ENCODE data around the gene CFAP46. TPM values are rescaled to one million over a fixed set of nuclear protein-coding genes. Genes with fewer than 3 reads are reported as not detected.
"Not testable (repeated sequence)": the region's sequence is repeated elsewhere in the genome, so short reads cannot be mapped to it uniquely, and the experiment has no call there.

Gene CFAP46
- total and polyA plus RNA-seq, 2 experiments from 2014 or later, result 2.2 to 2.4 TPM

DNA sequence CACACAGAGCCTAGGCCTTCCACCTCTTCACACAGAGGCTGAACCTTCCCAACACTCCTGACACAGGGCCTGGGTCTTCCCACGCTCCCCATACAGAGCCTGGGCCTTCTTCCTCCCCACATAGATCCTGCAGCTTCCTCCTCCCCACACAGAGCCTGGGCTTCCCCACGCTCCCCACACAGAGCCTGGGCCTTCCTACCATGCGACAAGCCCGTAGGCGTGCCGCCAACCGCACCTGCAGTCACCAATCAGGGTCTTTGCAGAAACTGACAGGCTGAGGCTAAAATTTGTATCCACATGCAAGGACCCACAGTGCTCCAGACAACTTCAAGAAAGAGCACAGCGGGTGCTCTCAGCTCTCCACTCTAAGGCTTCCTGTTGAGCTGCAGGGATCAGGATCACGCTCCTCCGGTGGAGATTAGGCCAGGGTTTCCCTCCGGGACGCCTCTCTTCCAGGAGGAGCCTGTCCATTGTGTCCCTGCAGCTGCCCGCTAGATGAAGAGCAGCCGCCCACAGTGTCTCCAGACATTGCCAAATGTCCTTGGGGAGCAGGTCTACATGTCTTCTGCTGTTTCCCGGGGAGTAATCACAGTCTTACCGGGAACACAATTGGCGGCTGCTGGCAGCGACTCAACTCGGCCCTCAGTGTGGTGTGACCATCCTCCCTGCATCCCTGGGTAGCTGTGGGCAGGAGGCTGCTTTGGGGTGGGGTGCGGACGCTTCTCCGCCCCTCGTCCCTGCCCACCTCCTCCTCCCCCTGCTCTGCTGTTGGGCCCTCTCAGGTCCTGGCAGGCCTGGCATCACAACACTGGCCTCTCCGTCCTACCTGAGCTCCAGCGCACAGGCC is 9.7 kb downstream of the CFAP46 start:
- Histone ChIP-seq H3K4me1 (ENCODE audit: insufficient read depth) (no peaks in the 10 kb centered on the region), H3K27me3 (no peaks in the 10 kb centered on the region), H3K4me3 (no peak overlapping the region), H3K79me2 (no peaks in the 10 kb centered on the region), H4K20me1 (ENCODE audit: insufficient read depth, poor library complexity, severe bottlenecking) (no peaks in the 10 kb centered on the region), H3K4me2 (no peak overlapping the region), H3K36me3 (replicated peaks; ENCODE audit: insufficient read depth, low read depth) (no peaks in the 10 kb centered on the region), H3K27ac (no peak overlapping the region), H3K9me3 (ENCODE audit: low read depth) (no peaks in the 10 kb centered on the region), H2AFZ (no peak overlapping the region), H3K9me2 (replicated peaks; ENCODE audit: insufficient read depth) (no peaks in the 10 kb centered on the region)
- DNase-seq (ENCODE audit: low spot score), result no peak
- TF ChIP-seq EZH2 (IDR thresholded peaks at IDR 0.05; ENCODE audit: borderline replicate concordance) (no peak), CTCF (IDR thresholded peaks at IDR 0.05; ENCODE audit: poor library complexity) (no peak), EZH2phosphoT487 (IDR thresholded peaks at IDR 0.05; ENCODE audit: low read depth, severe bottlenecking, unreplicated experiment) (no peak)
- WGBS (ENCODE audit: low lambda C conversion rate, missing lambda C conversion rate), result 93% methylated on average over 25 of the region's 25 CpGs

- H3K9me3 ChIP-seq (ENCODE audit: low read depth); H3K4me1 ChIP-seq (ENCODE audit: insufficient read depth); H3K4me2 ChIP-seq; H2AFZ ChIP-seq; H3K36me3 ChIP-seq (replicated peaks; ENCODE audit: insufficient read depth, low read depth); DNase-seq (ENCODE audit: low spot score); H3K27ac ChIP-seq; H3K4me3 ChIP-seq; H3K79me2 ChIP-seq; H3K9me2 ChIP-seq (replicated peaks; ENCODE audit: insufficient read depth); H3K27me3 ChIP-seq; H4K20me1 ChIP-seq (ENCODE audit: insufficient read depth, poor library complexity, severe bottlenecking): not testable (repeated sequence)
- 95% methylated on average over 3 of the region's 6 CpGs for WGBS (ENCODE audit: low lambda C conversion rate, missing lambda C conversion rate)
Observed at GRCh38 chr10:132931258-132932250, 10.8 kb downstream of the CFAP46 start.

DNA sequence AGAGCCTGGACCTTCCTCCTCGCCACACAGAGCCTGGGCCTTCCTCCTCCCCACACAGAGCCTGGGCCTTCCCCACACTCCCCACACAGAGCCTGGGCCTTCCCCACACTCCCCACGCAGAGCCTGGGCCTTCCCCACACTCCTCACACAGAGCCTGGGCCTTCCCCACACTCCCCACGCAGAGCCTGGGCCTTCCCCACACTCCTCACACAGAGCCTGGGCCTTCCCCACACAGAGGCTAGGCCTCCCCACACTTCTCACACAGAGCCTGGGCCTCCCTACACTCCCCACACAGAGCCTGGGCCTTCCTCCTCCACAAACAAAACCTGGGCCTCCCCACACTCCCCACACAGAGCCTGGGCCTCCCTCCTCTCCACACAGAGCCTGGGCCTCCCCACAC is 11.7 kb downstream of the CFAP46 start:
- H3K9me2 ChIP-seq (replicated peaks; ENCODE audit: insufficient read depth); H3K27ac ChIP-seq; H4K20me1 ChIP-seq (ENCODE audit: insufficient read depth, poor library complexity, severe bottlenecking); H3K4me2 ChIP-seq; H3K36me3 ChIP-seq (replicated peaks; ENCODE audit: insufficient read depth, low read depth); H3K9me3 ChIP-seq (ENCODE audit: low read depth); H3K27me3 ChIP-seq; H2AFZ ChIP-seq; DNase-seq (ENCODE audit: low spot score); H3K4me1 ChIP-seq (ENCODE audit: insufficient read depth); H3K79me2 ChIP-seq; H3K4me3 ChIP-seq: not testable (repeated sequence)
- WGBS (ENCODE audit: low lambda C conversion rate, missing lambda C conversion rate), result no CpG with 5 or more reads among the region's 3 CpGs

GRCh38 chr10:132929953-132930548 is 12.3 kb downstream of the CFAP46 start:
- H3K4me3 ChIP-seq, result no peak overlapping the region
- H3K4me1 ChIP-seq (ENCODE audit: insufficient read depth), result no peaks in the 10 kb centered on the region
- H3K4me2 ChIP-seq, result no peak overlapping the region
- no peaks in the 10 kb centered on the region for H3K9me3 ChIP-seq (ENCODE audit: low read depth)
- H3K27ac ChIP-seq, result no peak overlapping the region
- no peak for DNase-seq (ENCODE audit: low spot score)
- no peaks in the 10 kb centered on the region for H3K9me2 ChIP-seq (replicated peaks; ENCODE audit: insufficient read depth)
- H3K27me3 ChIP-seq, result no peaks in the 10 kb centered on the region
- H3K79me2 ChIP-seq, result no peaks in the 10 kb centered on the region
- H2AFZ ChIP-seq, result no peak overlapping the region
- TF ChIP-seq EZH2 (IDR thresholded peaks at IDR 0.05; ENCODE audit: borderline replicate concordance) (no peak), CTCF (IDR thresholded peaks at IDR 0.05; ENCODE audit: poor library complexity) (no peak), EZH2phosphoT487 (IDR thresholded peaks at IDR 0.05; ENCODE audit: low read depth, severe bottlenecking, unreplicated experiment) (no peak)
- WGBS (ENCODE audit: low lambda C conversion rate, missing lambda C conversion rate), result 90% methylated on average over 10 of the region's 10 CpGs
- no peaks in the 10 kb centered on the region for H4K20me1 ChIP-seq (ENCODE audit: insufficient read depth, poor library complexity, severe bottlenecking)
- no peaks in the 10 kb centered on the region for H3K36me3 ChIP-seq (replicated peaks; ENCODE audit: insufficient read depth, low read depth)

All from hepatocyte (in vitro differentiated cells).